Stimulated activated CD4-positive, alpha-beta T cell treated with anti-CD3 and anti-CD28 coated beads, Interleukin-12 subunit alpha, Interleukin-12 subunit beta, amount 100 ng/mL, for 24 hours (primary cell): ENCODE measurements around the gene GPSM1.
A peak's percentile ranks its signal among the peaks of the same experiment; 100 is the strongest.

Experiments
- DNase-seq, 2 experiments: peaks; one replicate each; pipeline ENCODE4 v3.0.0-alpha.2; 2020; ENCODE audit warnings: low read depth in 2 of 2

Gene GPSM1

DNA sequence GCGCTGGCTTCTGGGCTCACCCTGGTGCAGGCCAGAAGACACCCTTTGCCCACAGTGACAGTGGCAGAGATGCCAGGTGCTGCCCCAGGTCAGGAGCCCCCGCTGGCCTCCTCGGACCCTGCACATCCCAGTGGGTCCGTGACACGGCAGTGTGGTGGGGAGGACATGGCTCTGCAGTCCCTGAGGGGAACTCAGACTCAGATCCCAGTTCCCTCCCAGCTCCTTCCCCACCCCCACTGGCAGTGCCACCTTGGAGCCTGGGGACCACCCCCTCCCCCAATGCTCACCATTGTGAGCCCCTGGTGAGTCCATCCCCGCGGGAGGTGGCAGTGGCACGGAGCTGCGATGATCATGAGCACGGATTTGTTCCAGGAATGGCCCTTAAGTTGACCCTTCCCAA is 22.9 kb upstream of the GPSM1 start:
- DNase-seq: no peak

DNA sequence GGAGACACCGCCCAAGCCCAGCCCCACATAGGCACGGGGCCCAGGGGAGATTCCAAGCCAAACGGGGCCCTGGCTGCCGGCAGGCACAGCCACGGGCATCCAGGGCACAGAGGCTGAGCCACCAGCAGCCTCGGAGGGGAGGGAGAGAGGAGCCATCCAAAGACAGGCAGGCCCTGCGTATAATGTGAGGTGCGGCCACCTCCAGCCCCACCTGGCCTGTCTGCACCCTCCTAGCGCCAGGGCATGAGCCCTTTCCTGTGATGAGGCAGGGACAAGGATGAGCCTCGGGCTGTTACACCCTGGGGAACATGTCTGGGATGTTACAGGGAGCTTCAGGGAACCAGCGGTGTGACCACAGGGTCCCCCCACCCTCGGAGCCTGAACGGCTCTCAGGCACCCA is 22.4 kb upstream of the GPSM1 start:
- no peak for DNase-seq

DNA sequence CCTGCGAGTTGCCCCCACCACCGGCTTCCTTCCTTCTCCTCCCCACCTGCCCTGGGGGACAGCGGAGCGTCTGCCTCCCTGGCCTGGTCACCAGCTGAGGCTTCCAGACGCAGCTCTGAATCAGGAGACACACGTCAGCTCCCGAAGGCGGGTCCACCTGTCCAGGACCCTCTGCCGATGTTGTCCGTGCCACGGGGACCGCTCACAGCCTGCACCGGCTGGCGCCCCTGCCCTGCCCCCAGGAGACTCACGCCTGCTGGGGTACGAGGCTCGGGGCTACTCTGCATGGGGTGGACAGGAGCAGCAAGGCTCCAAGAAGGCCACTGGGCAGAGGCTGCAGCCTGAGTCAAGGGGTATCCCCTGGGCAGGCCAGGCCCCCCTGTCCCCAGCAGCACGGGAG is 21.5 kb upstream of the GPSM1 start:
- no peak for DNase-seq

GRCh38 chr9:136306211-136307208 is 20.8 kb upstream of the GPSM1 start:
- no peak for DNase-seq

DNA sequence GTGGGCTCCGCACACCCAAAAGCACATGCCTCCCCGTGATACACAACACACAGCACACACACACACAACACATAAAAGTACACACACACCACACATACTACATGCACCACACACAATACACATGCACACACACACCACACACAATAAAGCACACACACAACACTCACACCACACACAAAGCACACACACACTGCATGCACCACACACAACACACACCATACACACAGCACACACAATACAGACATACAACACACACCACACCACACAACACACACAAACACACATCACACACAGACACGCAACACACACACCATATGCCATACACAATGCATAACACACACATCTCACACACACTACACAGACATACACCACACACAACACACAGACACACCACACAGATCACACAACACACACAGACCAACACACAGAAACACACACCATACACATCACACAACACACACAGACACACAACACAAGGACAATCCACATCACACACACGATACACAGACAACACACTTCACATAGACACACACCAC is 20.1 kb upstream of the GPSM1 start:
- no peak for DNase-seq

- no peak for DNase-seq
Observed at GRCh38 chr9:136308006-136308701, 19.2 kb upstream of the GPSM1 start.

DNA sequence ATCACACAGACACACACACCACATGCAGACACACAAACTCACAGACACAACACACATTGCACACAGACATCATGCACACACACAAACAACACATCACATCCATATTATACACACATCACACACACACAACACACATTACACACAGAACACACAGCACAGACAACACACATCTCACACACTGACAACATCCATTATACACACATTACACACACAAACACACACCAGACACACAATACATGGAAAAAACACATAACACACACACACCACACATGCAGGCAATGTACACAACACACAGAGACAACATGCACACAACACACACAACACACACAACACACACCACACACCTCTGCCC is 18.7 kb upstream of the GPSM1 start:
- no peak for DNase-seq

- no peak for DNase-seq
Observed at GRCh38 chr9:136309101-136309801, 18.1 kb upstream of the GPSM1 start.

DNA sequence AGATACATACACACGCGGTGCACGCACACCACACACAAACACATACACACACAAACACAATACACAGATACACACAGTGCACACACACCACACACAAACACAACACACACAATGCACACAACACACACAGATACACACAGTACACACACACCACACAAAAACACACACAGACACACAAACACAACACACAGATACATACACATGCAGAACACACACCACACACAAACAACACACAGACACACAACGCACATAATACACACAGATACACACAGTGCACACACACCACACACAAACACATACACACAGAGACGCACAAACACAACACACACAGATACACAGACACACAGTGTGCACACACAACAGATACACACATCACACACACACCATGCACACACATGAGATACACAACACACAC is 17.5 kb upstream of the GPSM1 start:
- DNase-seq: no peak

GRCh38 chr9:136310273-136311030 is 16.9 kb upstream of the GPSM1 start:
- no peak for DNase-seq

DNA sequence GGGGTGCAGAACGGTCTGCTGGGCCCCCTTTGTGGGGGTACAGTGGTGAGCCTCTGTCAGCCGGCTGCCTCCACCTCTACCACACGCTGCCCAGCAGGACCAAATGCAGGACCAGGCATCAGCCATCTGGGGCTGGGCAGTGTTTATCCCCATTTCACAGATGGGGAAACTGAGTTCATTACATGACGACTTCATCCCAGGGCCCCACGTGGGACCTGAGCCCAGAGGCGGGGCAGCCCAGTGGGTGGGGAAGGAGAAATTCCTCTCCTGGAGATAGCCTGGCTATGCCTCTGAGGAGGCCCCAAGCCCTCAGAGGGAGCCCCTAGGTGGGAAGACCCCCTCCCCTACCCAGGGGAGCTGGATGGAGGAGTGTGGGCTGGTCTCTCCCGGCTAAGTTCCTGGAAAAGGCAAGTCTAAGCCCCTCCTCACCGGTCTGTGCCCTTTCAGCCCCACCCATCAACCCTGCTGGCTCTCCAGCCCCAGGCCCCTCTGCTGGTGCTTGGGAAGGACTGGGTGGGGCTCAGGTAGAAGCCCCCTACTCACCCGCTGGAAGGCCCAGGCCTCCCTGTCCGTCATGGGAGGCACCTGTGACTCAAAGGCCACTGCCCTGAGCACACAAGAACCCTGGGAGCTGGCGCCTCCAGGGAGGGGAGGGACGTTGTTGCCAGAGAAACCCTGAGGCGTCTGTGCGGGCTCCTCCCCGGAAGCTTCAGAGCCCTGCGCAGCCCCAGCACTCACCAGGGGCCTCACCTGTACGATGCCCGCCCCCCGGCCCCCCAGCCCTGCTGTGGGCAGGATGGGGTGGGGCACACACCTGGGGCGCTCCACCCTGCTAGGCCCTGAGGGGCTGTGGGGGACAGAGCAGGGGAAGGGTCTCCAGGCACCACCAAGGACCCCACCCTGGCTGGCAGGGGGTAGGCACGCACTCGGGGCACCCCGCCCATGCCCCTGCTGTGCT is 16.0 kb upstream of the GPSM1 start:
- no peak for DNase-seq

- no peak for DNase-seq
Observed at GRCh38 chr9:136312009-136312375, 15.3 kb upstream of the GPSM1 start.

- peak in 1 of 2 experiments; percentile 21 for DNase-seq
Observed at GRCh38 chr9:136312436-136312835, 14.9 kb upstream of the GPSM1 start.

DNA sequence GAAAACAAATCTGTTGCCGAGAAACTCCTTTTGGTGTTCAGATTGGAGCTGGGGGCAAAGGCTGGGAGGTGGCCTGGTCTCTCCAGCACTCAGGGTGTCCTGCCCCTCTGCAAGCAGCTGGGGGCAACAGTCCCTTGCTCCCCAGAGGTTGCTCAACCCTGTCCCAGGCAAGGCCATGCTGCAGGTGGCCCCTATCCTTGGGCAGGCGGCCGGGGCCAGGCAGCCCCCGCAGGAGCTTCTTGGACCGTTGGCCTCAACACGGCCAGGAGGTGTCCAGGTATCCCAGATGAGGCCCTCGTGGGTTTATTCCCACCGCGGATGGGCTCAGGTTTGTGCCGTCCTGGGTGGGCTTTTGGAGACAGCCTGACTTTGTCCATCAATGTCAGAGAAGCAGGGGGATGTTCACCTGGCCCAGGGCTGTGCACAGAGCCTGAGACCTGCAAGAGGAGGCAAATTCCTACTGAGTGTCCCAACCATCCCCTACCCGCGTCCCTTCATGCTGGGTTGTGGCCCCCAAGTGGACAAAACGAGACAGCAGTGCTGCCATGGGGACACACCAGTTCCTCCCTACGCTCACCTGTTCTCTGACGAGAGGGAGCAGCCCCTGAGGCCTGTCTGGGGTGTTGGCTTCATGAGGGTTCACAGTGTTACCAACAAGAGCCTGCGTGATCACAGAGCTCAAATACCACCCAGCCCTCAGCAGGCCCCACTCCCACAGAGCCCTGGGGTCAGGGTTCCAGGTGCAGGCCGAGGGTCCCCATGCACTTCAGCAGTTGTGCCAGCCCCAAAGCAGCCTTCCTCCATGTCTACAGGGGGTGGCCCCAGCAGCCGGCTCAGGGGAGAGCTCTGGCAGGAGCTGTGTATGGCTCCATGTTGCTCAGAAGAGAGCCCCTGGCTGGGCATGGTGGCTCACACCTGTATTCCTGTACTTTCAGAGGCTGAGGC is 14.0 kb upstream of the GPSM1 start:
- no peak for DNase-seq

- no peak for DNase-seq
Observed at GRCh38 chr9:136314056-136314416, 13.3 kb upstream of the GPSM1 start.

- DNase-seq: no peak
Observed at GRCh38 chr9:136314944-136315343, 12.4 kb upstream of the GPSM1 start.

GRCh38 chr9:136316271-136316751 is 11.0 kb upstream of the GPSM1 start:
- no peak for DNase-seq

GRCh38 chr9:136316896-136317676 is 10.3 kb upstream of the GPSM1 start:
- no peak for DNase-seq
